DND-41 (cell line): ENCODE measurements around the gene OXT.
"Not testable (repeated sequence)": the region's sequence is repeated elsewhere in the genome, so short reads cannot be mapped to it uniquely, and the experiment has no call there.

Source experiments
- ATAC-seq: fragments of 200-7000 bp; cut with Tn5 transposase; 3 replicates; pipeline ENCODE4 v1.9.1; 2021; ENCODE audit warnings: low read depth; ENCODE audit not compliant: insufficient read depth
- DNase-seq: peaks from one replicate; pipeline ENCODE4 v3.0.0-alpha.2; 2020
- H2AFZ ChIP-seq: 2 replicates; pipeline ENCODE4 v1.6.0; 2012; ENCODE audit warnings: low read depth, low read length
- H3K27ac ChIP-seq: 2 replicates; pipeline ENCODE4 v1.5.1; 2012; ENCODE audit warnings: low read length, inconsistent platforms
- H3K27me3 ChIP-seq: fragments of 200-600 bp; sonication (generic); 2 replicates; pipeline ENCODE4 v1.6.0; 2012; ENCODE audit warnings: low read length, mild to moderate bottlenecking, inconsistent platforms; ENCODE audit not compliant: insufficient read depth, poor library complexity
- H3K36me3 ChIP-seq: 2 replicates; pipeline ENCODE4 v1.5.1; 2012; ENCODE audit warnings: low read length, inconsistent platforms; ENCODE audit not compliant: insufficient read depth
- H3K4me1 ChIP-seq: 2 replicates; pipeline ENCODE4 v1.5.1; 2012; ENCODE audit warnings: mild to moderate bottlenecking, low read length; ENCODE audit not compliant: insufficient read depth
- H3K4me2 ChIP-seq: 2 replicates; pipeline ENCODE4 v1.6.0; 2012; ENCODE audit warnings: mild to moderate bottlenecking, moderate library complexity, low read length, inconsistent platforms; ENCODE audit not compliant: insufficient read depth
- H3K4me3 ChIP-seq, 2 experiments: fragments of 200-600 bp in 1 of 2; shearing (Covaris generic) in 1 of 2; 2 replicates each; pipeline ENCODE4 v1.5.1; 2012 to 2016; ENCODE audit warnings: inconsistent platforms in 2 of 2, low read length in 2 of 2, mild to moderate bottlenecking in 2 of 2, low read depth in 1 of 2, moderate library complexity in 1 of 2
- H3K79me2 ChIP-seq: 2 replicates; pipeline ENCODE4 v1.6.0; 2012; ENCODE audit warnings: low read length, inconsistent platforms; ENCODE audit not compliant: insufficient read depth
- H3K9ac ChIP-seq: 2 replicates; pipeline ENCODE4 v1.6.0; 2012; ENCODE audit warnings: low read depth, mild to moderate bottlenecking, inconsistent platforms, low read length, moderate library complexity
- H3K9me3 ChIP-seq: 2 replicates; pipeline ENCODE4 v1.5.1; 2012; ENCODE audit warnings: low read length, moderate library complexity, mild to moderate bottlenecking, inconsistent platforms; ENCODE audit not compliant: insufficient read depth, severe bottlenecking
- H4K20me1 ChIP-seq: 2 replicates; pipeline ENCODE4 v1.6.0; 2012; ENCODE audit warnings: low read length; ENCODE audit not compliant: insufficient read depth
- CTCF ChIP-seq: IDR thresholded peaks from 2 replicates; pipeline ENCODE4 v1.5.1; 2012; ENCODE audit warnings: borderline replicate concordance, low read length, moderate library complexity, mild to moderate bottlenecking; ENCODE audit not compliant: poor library complexity, severe bottlenecking; ENCODE audit errors: extremely low read depth
- EZH2 ChIP-seq: IDR thresholded peaks from 3 replicates; pipeline ENCODE4 v1.6.1; 2012; ENCODE audit warnings: borderline replicate concordance, low read depth, mild to moderate bottlenecking, moderate library complexity, low read length, inconsistent platforms; ENCODE audit not compliant: severe bottlenecking

The OXT gene

DNA sequence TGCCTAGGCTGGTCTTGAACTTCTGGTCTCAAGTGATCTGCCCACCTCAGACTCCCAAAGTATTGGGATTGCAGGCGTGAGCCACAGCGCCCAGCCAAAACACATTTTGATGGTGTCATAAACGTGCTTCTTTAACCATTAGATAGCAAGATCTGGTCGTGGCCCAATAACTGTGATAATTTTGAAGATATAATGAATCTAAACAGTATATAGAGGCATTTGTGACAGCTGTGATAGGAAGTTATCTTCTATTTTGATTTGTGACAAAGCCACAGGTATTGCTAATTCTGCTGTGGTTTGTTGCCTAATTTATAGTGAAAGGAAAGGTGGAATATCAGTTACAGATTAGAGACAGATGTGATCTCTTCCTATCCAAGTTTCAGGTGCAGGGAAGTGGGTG lies 695 bp upstream of the OXT start:
- Histone ChIP-seq H3K4me3 (no peak overlapping the region), H3K27ac (no peak overlapping the region), H3K9me3 (no peaks in the 10 kb centered on the region), H4K20me1 (no peaks in the 10 kb centered on the region), H2AFZ (no peak overlapping the region), H3K4me2 (no peak overlapping the region), H3K36me3 (no peaks in the 10 kb centered on the region), H3K27me3 (no peaks in the 10 kb centered on the region), H3K79me2 (no peaks in the 10 kb centered on the region), H3K9ac (no peak overlapping the region), H3K4me1 (no peaks in the 10 kb centered on the region)
- ATAC-seq (no peak), DNase-seq (no peak)
- TF ChIP-seq CTCF (no peak), EZH2 (no peak)

DNA sequence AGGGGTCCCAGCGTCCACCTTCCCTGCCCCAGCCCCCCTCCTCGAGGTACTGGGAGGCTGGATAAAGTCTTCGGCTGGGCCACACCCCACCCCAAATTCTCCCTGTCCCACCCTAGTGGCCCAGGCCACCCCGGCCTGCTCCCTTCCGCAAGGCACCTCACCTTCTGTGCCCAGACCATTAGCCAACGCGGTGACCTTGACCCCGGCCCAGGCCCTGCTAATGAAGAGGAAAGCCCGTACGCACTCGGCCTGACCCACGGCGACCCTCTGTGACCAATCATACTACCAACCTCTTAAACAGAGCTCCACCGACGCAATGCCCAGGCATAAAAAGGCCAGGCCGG lies 182 bp upstream of the OXT start:
- no peak overlapping the region for H3K9ac ChIP-seq
- H3K27me3 ChIP-seq: no peaks in the 10 kb centered on the region
- ATAC-seq (no peak), DNase-seq (no peak)
- no peak overlapping the region for H2AFZ ChIP-seq
- H3K4me1 ChIP-seq: no peaks in the 10 kb centered on the region
- no peak overlapping the region for H3K27ac ChIP-seq
- H4K20me1 ChIP-seq: no peaks in the 10 kb centered on the region
- TF ChIP-seq CTCF (no peak), EZH2 (no peak)
- H3K4me2 ChIP-seq: no peak overlapping the region
- H3K36me3 ChIP-seq: no peaks in the 10 kb centered on the region
- no peak overlapping the region for H3K4me3 ChIP-seq
- H3K9me3 ChIP-seq: no peaks in the 10 kb centered on the region
- no peaks in the 10 kb centered on the region for H3K79me2 ChIP-seq

DNA sequence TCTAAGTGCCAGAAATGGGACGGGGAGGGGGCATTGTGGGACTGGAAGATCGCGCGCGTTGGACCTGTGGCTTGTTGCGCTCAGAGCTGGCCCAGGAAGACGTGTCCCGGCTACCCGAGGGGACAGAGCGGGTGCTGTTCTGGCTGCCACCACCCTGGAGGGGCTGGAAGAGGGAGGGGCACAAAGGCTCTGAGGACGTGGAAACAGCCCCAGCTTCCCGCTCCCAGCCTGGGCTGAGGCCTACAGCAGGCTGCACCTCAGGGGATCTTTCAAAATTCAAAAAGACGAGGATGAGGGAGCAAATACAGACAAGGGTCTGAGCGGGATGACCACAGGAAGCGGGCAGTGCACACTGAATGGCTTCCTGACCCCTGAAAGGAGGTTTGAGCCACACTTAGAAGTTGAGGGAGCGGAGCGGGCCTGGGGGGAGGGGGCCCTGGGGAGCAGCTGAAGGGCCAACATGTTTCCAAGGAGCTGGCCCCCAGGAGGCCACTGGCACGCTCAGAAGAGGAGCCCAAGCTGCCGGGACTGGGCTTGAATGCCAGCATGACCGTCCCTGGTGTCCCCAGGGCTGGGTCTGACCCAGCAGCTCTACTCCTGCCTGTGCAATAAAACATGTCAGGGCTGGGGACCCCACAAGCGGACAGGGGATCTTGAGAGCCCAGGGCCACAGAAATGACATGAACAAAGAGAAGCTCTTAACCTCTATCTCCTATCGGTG lies 1.3 kb downstream of the OXT start:
- H4K20me1 ChIP-seq: no peaks in the 10 kb centered on the region
- DNase-seq: no peak

GRCh38 chr20:3073251-3073643 lies 1.8 kb downstream of the OXT start:
- H3K9me3 ChIP-seq, H3K4me3 ChIP-seq, H2AFZ ChIP-seq, H3K9ac ChIP-seq, H3K4me2 ChIP-seq, H3K79me2 ChIP-seq, H3K4me1 ChIP-seq, ATAC-seq, H3K27me3 ChIP-seq, H3K27ac ChIP-seq, H4K20me1 ChIP-seq, DNase-seq, H3K36me3 ChIP-seq: not testable (repeated sequence)

More for the DNA sequence above, 1.3 kb downstream of the OXT start:
- no peak for TF ChIP-seq CTCF
- no peak for TF ChIP-seq EZH2
- H3K4me3 ChIP-seq: no peak overlapping the region
- H3K79me2 ChIP-seq: no peaks in the 10 kb centered on the region
- no peak overlapping the region for H3K4me2 ChIP-seq
- no peak overlapping the region for H3K27ac ChIP-seq
- no peaks in the 10 kb centered on the region for H3K27me3 ChIP-seq
- H3K9me3 ChIP-seq: no peaks in the 10 kb centered on the region
- H2AFZ ChIP-seq: no peak overlapping the region
- no peaks in the 10 kb centered on the region for H3K36me3 ChIP-seq
- no peaks in the 10 kb centered on the region for H3K4me1 ChIP-seq
- no peak overlapping the region for H3K9ac ChIP-seq
- ATAC-seq: no peak
